Lower lobe of right lung (tissue), 2 donors: Measurements from ENCODE around the gene NRBF2. TPM values are rescaled to one million over a fixed set of nuclear protein-coding genes. Genes with fewer than 3 reads are reported as not detected.

Experiments
- ATAC-seq, 2 donors: fragments of 200-7000 bp; cut with Tn5 transposase; one replicate each; pipeline ENCODE4 v1.9.1; 2020 to 2022; ENCODE audit warnings: mild to moderate bottlenecking in 2 of 2, moderate library complexity in 2 of 2
- DNase-seq: peaks from one replicate; pipeline ENCODE4 v3.0.0-alpha.2; 2020
- H3K27ac ChIP-seq: fragments of 200-600 bp; one replicate; pipeline ENCODE4 v1.8.0; 2022
- H3K27me3 ChIP-seq: fragments of 200-600 bp; one replicate; pipeline ENCODE4 v1.8.0; 2022; ENCODE audit warnings: low read depth
- H3K36me3 ChIP-seq: fragments of 200-600 bp; one replicate; pipeline ENCODE4 v1.8.0; 2022; ENCODE audit warnings: mild to moderate bottlenecking
- H3K4me1 ChIP-seq: fragments of 200-600 bp; one replicate; pipeline ENCODE4 v1.8.0; 2022
- H3K4me3 ChIP-seq: fragments of 200-600 bp; one replicate; pipeline ENCODE4 v1.8.0; 2022; ENCODE audit warnings: mild to moderate bottlenecking
- H3K9me3 ChIP-seq: fragments of 200-600 bp; one replicate; pipeline ENCODE4 v1.8.0; 2022
- intact Hi-C: fragments of 100-400 bp; cut with DNase I; formaldehyde crosslinking; loops from one replicate; pipeline ENCODE4 v1.11.0; 2022
- total RNA-seq: library from RNA; stranded (reverse); fragmentation: NEBNext Ultra II Directional; extraction: Animal tissue kit (Norgen Biotek cat#: 25700); gene quantifications from one replicate; pipeline ENCODE4 v1.2.1, GENCODE V29; 2021
- TF ChIP-seq, protein P1 (sequence below): fragments of 200-600 bp; IDR thresholded peaks from one replicate; pipeline ENCODE4 v1.8.0; 2022; ENCODE audit warnings: antibody characterized with exemption, mild to moderate bottlenecking
- donor health status: DM: no; HTN: yes; CAD: no; lungs with severe emphysema.

Gene NRBF2
- total RNA-seq, 1 donor from 2014 or later: 24.3 TPM

DNA sequence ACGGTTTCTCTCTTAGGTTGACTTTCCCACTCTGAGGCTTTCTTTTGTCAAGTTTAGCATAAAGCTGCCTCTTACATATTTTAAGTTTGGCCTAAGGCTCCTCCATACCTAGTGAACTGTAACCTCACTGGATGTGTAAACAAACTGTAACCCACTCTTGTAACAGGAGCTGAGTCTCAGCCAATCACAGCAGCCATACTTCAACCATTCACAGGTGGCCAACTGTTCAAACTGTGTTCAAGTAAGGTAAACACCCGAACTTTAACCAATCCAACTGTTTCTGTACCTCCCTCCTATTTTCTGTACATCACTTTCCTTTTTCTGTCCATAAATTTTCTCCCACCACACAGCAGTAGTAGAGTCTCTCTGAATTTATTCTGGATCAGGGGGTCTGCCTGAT, 7.7 kb upstream of the NRBF2 start:
- intact Hi-C loops: no loop called here
- no peaks in the 10 kb centered on the region for H3K36me3 ChIP-seq
- TF ChIP-seq, protein P1, sequence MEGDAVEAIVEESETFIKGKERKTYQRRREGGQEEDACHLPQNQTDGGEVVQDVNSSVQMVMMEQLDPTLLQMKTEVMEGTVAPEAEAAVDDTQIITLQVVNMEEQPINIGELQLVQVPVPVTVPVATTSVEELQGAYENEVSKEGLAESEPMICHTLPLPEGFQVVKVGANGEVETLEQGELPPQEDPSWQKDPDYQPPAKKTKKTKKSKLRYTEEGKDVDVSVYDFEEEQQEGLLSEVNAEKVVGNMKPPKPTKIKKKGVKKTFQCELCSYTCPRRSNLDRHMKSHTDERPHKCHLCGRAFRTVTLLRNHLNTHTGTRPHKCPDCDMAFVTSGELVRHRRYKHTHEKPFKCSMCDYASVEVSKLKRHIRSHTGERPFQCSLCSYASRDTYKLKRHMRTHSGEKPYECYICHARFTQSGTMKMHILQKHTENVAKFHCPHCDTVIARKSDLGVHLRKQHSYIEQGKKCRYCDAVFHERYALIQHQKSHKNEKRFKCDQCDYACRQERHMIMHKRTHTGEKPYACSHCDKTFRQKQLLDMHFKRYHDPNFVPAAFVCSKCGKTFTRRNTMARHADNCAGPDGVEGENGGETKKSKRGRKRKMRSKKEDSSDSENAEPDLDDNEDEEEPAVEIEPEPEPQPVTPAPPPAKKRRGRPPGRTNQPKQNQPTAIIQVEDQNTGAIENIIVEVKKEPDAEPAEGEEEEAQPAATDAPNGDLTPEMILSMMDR: no peak

DNA sequence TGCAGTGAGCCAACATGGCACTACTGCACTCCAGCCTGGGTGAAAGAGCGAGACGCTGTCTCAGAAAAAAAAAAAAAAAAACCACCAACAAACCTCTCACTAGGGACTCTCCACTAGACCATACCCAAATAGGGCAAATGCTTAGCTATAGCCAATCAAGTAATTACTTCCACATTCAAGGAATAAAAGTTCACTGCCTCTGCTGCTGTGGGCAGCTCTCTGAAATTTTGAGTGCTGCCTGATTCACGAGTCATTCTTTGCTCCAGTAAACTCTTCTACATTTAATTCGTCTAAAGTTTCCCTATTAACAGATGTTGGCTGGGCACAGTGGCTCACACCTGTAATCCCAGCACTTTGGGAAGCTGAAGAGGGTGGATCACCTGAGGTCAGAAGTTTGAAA, 4.7 kb upstream of the NRBF2 start:
- TF ChIP-seq, protein P1: no peak

More for the DNA sequence above, 7.7 kb upstream of the NRBF2 start:
- no peaks in the 10 kb centered on the region for H3K9me3 ChIP-seq
- no peak overlapping the region for H3K4me3 ChIP-seq
- ATAC-seq: no peak
- no peak for DNase-seq
- no peak overlapping the region for H3K27ac ChIP-seq
- no peaks in the 10 kb centered on the region for H3K27me3 ChIP-seq
- H3K4me1 ChIP-seq: no peaks in the 10 kb centered on the region

DNA sequence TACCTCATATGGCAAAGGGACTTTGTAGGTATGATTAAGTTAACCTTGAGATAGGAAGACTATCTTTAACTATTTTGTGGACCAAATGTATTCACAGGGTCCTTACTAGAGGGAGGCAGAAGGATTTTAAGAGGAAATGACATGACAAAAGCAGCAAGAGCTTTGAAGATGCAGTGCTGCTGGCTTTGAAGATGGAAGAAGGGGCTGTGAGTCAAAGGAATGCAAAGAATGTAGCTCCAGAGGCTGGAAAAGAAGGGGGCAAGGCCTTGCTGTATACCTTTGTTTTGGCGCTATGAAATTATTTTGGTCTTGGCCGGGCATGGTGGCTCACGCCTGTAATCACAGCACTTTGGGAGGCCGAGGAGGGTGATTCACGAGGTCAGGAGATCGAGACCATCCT, 3.2 kb upstream of the NRBF2 start:
- ATAC-seq (no peak), DNase-seq (no peak)
- H3K36me3 ChIP-seq: no peaks in the 10 kb centered on the region
- H3K9me3 ChIP-seq: no peaks in the 10 kb centered on the region
- H3K27me3 ChIP-seq: no peaks in the 10 kb centered on the region
- no peak overlapping the region for H3K27ac ChIP-seq
- H3K4me3 ChIP-seq: no peak overlapping the region
- intact Hi-C loops: no loop called here
- TF ChIP-seq, protein P1: no peak
- H3K4me1 ChIP-seq: peaks cover 10% of the 10 kb centered on the region

More for the DNA sequence above, 4.7 kb upstream of the NRBF2 start:
- no peak for DNase-seq
- Histone ChIP-seq H3K27ac (no peak overlapping the region), H3K36me3 (no peaks in the 10 kb centered on the region), H3K4me1 (no peaks in the 10 kb centered on the region), H3K4me3 (no peak overlapping the region), H3K27me3 (no peaks in the 10 kb centered on the region), H3K9me3 (no peaks in the 10 kb centered on the region)
- intact Hi-C loops: no loop called here
- no peak for ATAC-seq

DNA sequence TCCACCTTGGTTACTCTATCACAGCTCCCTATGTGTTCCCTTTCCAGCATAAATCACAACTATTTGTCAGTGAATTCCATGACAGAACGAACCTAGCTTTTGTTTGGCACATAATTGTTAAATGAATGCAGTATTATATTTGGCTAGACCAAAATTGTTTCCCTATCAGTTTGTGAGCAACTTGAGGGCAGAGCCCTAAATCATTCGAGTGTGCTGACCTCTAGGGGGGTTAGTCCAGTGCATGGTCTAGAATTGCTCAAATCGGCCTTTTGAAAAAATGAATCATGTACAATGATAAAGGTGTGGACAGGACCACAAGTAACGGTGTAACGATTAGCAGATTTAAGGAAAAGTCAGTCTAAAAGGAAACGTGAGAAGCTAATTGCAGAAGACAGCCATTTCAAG, 475 bp upstream of the NRBF2 start:
- intact Hi-C loops: no loop called here
- peak overlapping the region; percentile 97 for H3K27ac ChIP-seq
- DNase-seq: no peak

DNA sequence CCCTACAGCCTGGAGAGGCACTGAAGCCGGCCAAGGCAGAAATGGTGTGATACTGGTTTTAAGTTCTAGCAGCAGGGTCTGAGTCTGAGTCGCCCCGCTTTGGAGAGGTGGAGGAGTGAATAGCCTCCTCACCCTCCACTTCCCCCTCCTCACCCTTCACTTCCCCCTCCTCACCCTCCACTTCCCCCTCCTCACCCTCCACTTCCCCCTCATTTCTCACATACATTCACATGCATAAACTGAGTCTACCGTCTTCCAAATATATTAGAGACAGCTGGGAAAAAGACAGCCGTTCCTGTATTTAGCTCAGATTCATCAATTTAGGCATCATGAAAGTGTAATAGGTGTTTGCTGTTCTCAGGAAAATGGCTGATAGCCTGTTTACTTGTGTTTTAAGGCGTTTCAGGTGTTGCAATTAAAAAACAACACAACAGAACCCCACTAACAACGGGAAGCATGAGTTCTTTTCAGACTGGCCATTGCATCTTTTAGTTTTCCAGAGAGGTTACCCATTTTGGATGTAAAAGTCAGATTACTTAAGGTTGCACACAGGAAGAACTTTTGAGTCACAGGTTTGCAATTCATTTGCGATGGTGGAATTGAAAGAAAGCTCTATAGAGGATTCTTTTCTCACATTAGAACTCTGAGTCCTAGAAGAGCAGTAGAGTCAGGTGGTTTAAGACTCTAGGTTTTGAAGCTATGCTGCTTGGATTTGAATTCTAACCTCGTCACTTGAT, 861 bp downstream of the NRBF2 start:
- intact Hi-C loops: no loop called here
- H3K4me1 ChIP-seq: peaks cover 45% of the 10 kb centered on the region

More for the DNA sequence above, 475 bp upstream of the NRBF2 start:
- Histone ChIP-seq H3K4me3 (peak overlapping the region; percentile 92), H3K4me1 (peaks cover 38% of the 10 kb centered on the region), H3K36me3 (no peaks in the 10 kb centered on the region), H3K27me3 (no peaks in the 10 kb centered on the region), H3K9me3 (no peaks in the 10 kb centered on the region)
- TF ChIP-seq, protein P1: no peak
- ATAC-seq: no peak

More for the DNA sequence above, 861 bp downstream of the NRBF2 start:
- H3K9me3 ChIP-seq: no peaks in the 10 kb centered on the region
- H3K4me3 ChIP-seq: peak overlapping the region; percentile 92
- TF ChIP-seq, protein P1: no peak
- H3K27me3 ChIP-seq: no peaks in the 10 kb centered on the region
- H3K27ac ChIP-seq: peak overlapping the region; percentile 97
- H3K36me3 ChIP-seq: no peaks in the 10 kb centered on the region
- DNase-seq (no peak), ATAC-seq (no peak)
